Endometrial microvascular endothelial cells (primary cell): ENCODE results near the gene ANXA4. TPM values are rescaled to one million over a fixed set of nuclear protein-coding genes. Genes with fewer than 3 reads are reported as not detected.
"Not testable (repeated sequence)": the region's sequence is repeated elsewhere in the genome, so short reads cannot be mapped to it uniquely, and the experiment has no call there.

Experiments
- in situ Hi-C: cut with HindIII; loops from 2 replicates; pipeline ENCODE4 v1.10.0; 2017; ENCODE audit warnings: low sequenced_read_pairs, low pct_unique_long_range_greater_than_20kb; ENCODE audit errors: inconsistent ontology term
- total RNA-seq: library from RNA; depleted of rRNA; stranded (reverse); fragments of >200 nt; gene quantifications from one replicate; pipeline ENCODE4 v1.2.3, GENCODE V29; 2015; ENCODE audit errors: inconsistent ontology term

ANXA4 gene
- total RNA-seq, 1 donor from 2014 or later = 50.1 TPM

DNA sequence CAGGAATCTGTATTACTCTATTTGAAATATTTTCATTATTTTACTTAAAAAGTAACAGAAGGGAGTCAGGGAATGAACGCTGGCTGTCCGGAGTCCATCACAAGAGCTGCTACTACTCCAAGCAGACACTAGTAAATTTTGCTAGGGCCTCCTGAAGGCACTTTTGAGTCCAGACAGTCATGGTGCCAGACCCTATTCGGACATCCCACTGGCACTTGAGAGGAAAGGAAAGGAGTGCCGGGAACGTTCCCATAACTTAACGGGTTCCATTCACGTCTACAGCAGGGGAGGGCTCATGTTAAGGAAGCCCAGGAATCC, 87.0 kb downstream of the ANXA4 start:
- in situ Hi-C loops = no loop called here

DNA sequence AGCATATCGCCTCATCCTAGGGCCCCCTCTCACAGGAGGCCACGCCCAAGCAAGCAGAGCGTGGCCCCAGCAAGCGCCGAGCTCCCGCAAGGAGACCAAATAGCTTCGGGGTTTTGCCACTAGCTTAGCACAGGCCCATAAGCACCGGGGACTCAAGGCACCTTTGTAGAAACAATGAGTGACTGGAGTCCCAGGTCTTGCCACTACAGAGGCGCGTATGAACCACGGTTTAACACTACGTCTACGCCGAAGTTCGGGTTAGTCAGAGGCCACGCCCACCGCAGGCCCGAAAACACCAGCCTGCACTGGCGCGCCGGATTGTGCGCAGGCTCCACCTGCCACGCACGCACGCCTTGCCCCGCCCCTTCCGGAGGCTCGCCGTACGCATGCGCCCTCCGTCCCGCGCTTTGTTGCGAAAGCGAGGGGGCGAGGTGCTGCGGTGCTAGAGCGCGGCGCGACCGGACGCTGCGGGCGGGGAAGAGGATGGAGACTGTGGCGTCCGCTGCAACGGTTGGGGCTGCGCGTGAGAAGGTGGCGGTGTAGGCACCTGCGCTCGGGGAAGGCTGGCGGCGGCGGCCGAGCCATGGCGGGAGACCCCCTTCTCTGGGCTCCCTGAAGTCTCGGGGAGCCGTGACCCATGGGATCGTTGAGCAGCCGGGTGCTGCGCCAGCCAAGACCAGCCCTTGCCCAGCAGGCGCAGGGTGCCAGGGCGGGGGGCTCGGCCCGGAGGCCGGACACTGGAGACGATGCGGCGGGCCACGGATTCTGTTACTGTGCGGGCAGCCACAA, 87.5 kb downstream of the ANXA4 start, which contains the start of gene GMCL1:
Gene GMCL1, plus strand, starts transcription at position 405 of the 789 bp plus-strand sequence. Its CDS starts 233 bp downstream, at position 638.
- in situ Hi-C loops = no loop called here

DNA sequence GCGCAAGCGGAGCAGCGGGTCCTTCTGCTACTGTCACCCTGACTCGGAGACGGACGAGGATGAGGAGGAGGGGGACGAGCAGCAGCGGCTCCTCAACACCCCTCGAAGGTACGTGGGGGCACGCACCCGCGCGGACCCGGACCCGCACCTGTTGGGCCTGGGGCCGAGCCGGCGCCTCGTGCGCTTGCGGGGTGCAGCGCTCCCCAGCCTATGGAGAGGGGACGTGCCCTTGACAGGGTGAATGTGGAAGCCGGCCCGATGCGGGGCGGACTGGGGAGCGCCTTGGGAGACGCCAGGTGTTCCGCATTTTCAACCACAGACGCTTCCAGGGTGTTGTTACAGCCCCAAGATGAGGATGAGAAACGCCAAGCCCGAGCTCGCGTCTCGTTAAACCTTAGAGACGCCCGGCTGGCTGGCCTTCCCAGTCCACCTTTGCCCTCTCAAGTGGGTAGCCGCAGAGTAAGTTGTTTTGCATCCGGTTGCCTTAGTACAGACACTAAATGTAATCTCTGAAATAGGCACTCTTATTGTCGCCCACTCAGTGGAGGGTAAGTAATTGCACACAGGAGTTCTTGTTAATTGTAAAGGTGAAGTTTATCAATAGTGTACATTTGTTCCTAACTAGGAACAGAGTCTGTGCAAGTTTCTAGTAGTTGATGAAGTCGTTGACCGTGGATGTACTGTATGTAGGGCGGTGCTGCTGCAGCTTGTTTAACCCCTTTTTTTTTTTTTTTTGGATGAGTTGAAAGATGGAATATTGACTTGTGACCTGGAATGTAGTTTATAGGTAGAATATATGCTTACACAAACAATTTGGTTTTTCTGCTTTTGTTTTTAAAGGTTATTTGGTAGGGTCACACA, 88.3 kb downstream of the ANXA4 start:
- in situ Hi-C loops = no loop called here

DNA sequence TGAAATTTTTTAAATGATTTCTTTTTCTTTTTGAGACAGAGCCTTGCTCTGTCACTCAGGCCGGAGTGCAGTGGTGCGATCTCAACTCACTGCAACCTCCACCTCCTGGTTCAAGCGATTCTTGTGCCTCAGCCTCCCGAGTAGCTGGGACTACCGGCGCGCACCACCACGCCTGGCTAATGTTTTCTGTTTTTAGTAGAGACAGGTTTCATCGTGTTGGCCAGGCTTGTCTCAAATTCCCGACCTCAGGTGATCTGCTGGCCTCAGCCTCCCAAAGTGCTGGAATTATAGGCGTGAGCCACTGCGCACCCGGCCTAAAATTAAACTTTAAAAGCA, 88.9 kb downstream of the ANXA4 start:
- in situ Hi-C loops = not testable (repeated sequence)

DNA sequence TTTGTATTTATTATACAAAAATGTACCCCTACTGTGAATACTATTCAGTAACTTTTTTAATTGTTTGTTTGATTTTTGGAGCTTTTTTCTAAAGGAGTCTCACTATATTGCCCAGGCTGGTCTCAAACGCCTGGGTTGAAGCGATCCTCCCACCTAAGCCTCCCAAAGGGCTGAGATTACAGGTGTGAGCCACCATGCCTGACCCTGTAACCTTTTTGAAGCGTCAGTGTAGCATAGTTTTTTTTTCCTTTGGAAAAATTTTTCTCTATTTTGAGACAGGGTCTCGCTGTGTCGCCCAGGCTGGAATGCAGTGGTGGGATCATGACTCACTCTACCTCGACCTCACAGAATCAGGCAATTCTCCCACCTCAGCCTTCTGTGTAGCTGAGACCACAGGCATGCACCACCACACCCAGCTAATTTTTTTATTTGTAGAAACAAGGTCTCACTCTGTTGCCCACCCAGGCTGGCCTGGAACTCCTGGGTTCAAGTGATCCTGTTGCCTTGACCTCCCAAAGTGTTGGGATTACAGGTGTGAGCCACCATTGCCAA, 89.5 kb downstream of the ANXA4 start:
- in situ Hi-C loops = no loop called here

DNA sequence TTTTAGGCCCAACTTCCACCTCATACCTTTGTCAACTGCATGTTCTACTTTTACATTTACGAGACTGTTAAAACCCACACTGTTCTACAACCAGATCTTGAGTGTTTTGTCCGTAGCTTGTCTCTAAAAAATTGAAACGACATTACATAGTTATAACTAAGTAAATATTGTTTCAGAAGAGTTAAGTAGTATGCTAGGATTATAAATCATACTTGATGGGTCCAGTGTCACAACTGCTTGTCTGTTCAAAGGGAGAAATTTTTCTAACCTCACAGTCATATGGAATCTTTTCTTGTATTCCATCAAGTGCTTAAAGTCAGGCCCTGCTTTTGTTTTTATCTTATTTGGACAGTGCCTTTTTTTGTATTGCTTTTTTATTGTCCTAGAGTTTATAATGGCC, 91.8 kb downstream of the ANXA4 start:
- in situ Hi-C loops = no loop called here

DNA sequence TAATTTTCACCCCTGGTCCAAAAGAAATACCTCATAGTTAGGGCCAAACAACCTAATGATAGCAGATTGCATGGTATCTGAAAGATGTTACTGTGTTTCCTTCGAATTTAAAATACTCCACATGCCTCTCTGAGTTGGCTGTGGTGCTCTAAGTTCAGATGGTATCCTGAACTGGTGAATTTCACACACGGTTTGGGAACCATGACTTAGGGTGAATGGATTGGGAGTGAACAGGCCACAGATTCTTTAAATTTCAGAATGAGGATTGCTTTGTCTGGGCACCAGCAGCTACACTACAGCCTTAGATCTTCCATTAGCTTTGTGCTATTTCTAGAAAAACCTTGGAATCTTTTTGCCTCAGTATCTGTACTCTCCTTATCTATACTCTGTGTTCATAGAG, 93.7 kb downstream of the ANXA4 start:
- in situ Hi-C loops = no loop called here

DNA sequence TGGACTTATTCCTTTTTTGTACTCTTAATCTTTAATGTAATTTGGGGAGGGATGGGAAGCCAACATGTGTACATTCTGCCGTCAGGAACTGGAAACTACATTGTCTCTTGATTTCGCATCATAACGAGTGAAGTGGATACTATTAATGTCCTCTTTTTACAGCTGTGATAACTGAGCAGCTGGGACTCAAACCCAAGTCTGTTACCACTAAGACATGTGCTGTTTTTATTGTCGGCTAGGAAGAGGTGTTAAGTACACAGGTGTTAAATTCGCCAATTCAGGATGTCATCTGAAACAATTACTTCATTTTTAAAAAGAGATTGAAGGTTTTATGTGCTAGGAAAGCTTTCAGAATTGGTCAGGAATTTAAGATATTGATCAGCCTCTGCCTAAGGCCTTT, 94.4 kb downstream of the ANXA4 start:
- in situ Hi-C loops = no loop called here

DNA sequence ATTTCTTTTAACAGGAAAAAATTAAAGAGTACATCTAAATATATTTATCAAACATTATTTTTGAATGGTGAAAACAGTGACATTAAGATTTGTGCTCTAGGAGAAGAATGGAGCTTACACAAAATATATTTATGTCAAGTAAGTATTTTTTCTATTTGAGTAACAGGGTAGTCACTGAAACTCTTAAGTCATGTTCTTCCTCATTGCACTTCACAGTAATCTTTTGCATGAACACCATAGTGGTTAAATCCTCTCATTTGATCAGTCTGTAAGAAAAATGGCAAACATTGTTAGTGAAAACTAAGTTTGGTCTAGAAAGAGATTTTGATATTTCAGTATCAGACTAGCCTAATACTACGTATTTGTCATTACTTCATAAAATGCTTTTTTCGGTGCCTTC, 95.6 kb downstream of the ANXA4 start:
- in situ Hi-C loops = no loop called here

DNA sequence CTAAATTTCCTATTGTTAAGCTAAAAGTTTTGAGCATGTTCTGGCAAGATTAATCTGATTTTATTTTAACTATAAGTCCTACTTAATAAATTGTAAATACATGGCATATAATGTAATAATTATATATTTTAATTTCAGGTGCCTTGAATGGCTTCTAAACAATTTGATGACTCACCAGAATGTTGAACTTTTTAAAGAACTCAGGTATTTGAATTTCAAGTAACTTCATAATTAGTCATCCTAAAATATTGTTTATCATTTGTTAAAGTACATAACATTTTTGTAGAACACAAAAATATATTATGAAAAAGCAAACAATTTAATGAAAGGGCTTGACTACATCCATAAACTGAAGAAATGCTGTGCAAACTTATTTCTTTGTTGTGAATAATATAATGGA, 102.1 kb downstream of the ANXA4 start:
- in situ Hi-C loops = no loop called here

DNA sequence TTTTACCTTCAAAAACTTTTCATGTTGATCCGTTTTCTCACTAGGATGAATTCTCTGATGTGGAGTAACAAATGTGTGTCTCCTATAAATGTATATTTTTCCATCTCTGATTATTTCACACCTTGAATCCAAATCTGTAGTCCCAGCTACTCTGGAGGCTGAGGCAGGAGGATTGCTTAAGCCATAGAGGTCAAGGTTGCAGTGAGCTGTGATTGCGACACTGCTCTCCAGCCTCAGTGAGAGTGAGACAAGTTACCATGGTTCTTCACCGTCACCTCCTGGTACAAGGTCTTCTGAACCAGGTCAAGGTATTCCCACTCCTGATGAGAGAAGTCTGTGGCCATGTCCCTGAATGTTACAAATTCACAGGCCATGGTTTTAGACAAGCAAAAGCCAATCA, 102.6 kb downstream of the ANXA4 start:
- in situ Hi-C loops = no loop called here

DNA sequence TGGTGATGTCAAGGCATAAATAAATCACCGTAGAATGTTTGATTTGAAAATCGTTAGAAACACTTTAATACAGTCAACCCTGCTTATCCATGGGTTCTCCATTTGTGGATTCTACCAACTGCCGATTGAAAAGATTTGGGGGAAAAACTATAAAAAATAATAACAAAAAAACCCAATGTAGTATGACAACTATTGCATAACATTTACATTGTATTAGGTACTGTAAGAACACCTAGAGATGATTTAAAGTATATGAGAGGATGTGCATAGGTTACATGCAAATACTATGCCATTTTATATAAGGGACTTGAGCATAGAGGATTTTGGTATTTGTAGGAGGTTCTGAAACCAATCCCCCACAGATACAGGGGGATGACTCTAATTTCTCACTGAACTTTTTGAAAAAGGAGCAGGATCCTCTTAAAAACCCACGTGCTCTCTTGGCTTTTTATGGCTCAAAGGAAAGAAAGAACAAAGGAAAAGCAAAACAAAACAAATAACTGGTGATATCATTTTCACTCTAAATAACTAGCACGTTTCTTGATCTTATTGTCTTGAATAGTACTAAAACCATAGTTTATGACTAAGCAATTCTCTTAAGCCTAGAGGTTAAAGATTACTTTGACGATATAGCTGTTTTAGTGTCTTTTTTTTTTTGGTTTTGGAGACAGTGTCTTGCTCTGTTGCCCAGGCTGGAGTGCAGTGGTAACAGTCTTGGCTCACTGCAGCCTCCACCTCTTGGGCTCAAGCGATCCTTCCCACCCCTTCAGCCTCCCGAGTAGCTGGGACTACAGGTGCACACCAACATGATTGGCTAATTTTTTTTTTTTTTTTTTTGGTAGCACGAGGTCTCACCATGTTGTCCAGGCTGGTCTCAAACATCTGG, 104.5 kb downstream of the ANXA4 start:
- in situ Hi-C loops = no loop called here

DNA sequence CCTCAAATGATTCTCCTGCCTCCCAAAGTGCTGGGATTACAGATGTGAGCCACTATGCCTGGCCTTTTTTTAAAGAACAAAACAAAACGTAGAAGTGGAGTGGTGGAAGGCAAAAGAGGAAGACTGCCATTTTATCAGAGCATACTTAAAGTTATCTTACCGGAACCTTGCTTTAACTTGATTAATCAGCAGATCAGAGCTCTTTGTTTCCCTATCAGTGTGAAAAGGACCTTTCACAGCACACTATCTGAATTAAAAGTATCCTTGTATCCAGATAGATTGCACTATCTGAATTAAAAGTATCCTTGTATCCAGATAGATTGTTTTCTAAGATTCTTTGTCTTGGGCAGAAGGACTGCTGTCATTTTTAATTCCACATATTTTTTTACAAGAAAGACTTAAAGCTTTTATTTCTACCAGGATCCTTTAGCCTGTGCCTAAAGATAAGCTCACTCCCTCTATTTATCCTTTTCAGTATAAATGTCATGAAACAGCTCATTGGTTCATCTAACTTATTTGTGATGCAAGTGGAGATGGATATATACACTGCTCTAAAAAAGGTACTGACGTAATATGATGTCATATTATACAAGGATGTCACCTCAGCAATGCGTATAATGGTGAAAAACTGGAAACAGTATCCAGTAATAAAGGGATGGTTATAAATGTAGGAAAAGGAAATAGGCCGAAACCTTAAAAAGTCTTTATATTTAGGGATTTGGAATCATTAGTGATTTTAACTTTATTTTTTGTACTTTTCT, 105.3 kb downstream of the ANXA4 start:
- in situ Hi-C loops = no loop called here

DNA sequence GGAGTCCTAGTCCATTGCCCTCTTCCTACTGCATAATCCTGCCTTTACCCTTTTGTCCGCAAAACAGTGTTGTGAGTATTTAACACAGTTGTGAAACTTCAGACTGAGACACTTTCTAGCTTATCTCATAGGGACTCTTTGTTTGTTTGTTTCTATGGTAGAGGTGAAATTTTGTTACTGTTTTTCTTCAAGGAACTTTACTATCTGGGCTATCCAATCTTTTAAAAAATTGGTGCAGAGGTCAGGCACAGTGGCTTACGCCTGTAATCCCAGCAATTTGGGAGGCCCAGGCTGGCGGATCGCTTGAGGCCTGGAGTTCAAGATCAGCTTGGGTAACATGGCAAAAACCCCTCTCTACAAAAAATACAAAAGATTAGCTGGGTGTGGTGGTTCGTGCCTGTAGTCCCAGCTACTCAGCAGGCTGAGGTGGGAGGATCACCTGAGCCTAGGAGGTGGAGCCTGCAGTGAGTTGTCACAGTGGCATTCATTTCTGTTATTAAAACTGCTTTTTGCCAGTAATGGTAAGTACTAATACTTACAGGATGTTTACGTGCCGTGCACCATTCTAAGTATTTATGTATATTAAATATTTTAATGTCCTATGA, 106.4 kb downstream of the ANXA4 start:
- in situ Hi-C loops = no loop called here

DNA sequence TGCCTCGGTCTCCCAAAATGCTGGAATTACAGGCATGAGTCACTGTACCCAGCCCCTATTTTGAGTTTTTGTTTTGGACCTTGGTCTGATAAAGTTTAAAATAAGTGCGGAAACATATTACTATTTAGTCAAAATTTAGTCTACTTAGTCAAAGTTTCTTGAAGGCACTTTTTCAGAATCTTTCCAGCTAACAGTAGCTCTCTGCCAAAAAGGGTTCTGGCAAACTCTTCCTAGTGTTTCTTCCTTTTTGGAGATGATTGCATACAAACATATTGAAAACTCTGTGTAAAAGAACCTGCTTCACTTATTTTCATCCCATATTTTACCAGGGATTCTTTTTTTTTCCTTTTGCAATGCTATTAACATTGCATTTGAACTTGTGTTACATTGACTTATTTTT, 116.3 kb downstream of the ANXA4 start:
- in situ Hi-C loops = no loop called here

DNA sequence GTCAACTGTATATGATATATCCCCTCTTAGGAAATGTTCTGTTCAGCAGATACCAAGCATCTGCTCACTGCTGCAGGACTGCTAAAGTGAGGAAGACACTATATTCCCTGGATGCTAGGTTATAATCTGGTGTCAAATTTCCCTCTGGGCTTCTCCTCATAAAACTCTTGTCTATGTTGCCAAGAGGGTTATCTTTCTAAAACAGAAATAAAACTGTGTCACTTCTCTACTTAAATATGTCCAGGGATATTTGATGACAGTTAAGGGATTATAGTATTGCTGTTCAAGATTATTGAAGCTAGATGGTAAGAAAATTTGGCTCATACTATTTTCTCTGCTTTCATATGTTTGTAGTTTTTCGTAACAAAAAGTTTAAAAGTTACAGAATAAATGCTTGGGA, 121.4 kb downstream of the ANXA4 start:
- in situ Hi-C loops = no loop called here
